MG63 (cell line): ENCODE data around the gene CHST11. TPM values are rescaled to one million over a fixed set of nuclear protein-coding genes. Genes with fewer than 3 reads are reported as not detected.

ENCODE experiments used
- DNase-seq: peaks from one replicate; pipeline ENCODE4 v3.0.0-alpha.2; 2020
- H3K27me3 ChIP-seq: fragments of 250-450 bp; sonication (Bioruptor Pico); 2 replicates; pipeline ENCODE4 v1.5.1; 2020; ENCODE audit warnings: mild to moderate bottlenecking, moderate library complexity
- H3K36me3 ChIP-seq: fragments of 250-450 bp; sonication (Bioruptor Pico); 2 replicates; pipeline ENCODE4 v1.5.1; 2020; ENCODE audit warnings: mild to moderate bottlenecking, moderate library complexity
- H3K4me3 ChIP-seq: fragments of 250-450 bp; sonication (Bioruptor Pico); 2 replicates; pipeline ENCODE4 v1.5.1; 2020; ENCODE audit warnings: mild to moderate bottlenecking, moderate library complexity
- H3K9me3 ChIP-seq: fragments of 250-450 bp; sonication (Bioruptor Pico); 2 replicates; pipeline ENCODE4 v1.5.1; 2020; ENCODE audit warnings: mild to moderate bottlenecking, moderate library complexity
- total RNA-seq: library from RNA; depleted of rRNA; stranded (reverse); fragments of >200 nt; shearing (Covaris generic); gene quantifications from 2 replicates; pipeline ENCODE4 v1.2.3, GENCODE V29; 2014; ENCODE audit warnings: low replicate concordance

CHST11 gene
- total RNA-seq, 1 experiment from 2014 or later = 0.13 TPM

- no peaks in the 10 kb centered on the region for H3K36me3 ChIP-seq
- DNase-seq = no peak
- no peaks in the 10 kb centered on the region for H3K9me3 ChIP-seq
- no peaks in the 10 kb centered on the region; the same call in 1 of the 2 replicates for H3K27me3 ChIP-seq
- H3K4me3 ChIP-seq = no peak overlapping the region
Observed at GRCh38 chr12:104503191-104503590, 46.4 kb downstream of the CHST11 start.

- Histone ChIP-seq H3K4me3 (no peak overlapping the region), H3K36me3 (no peaks in the 10 kb centered on the region), H3K27me3 (no peaks in the 10 kb centered on the region; the same call in 1 of the 2 replicates), H3K9me3 (no peaks in the 10 kb centered on the region)
- DNase-seq = no peak
Observed at GRCh38 chr12:104504146-104504545, 47.4 kb downstream of the CHST11 start.

GRCh38 chr12:104505095-104505818 lies 48.5 kb downstream of the CHST11 start:
- H3K36me3 ChIP-seq = no peaks in the 10 kb centered on the region
- no peak for DNase-seq
- no peaks in the 10 kb centered on the region for H3K9me3 ChIP-seq
- H3K27me3 ChIP-seq = no peaks in the 10 kb centered on the region; the same call in 1 of the 2 replicates
- H3K4me3 ChIP-seq = no peak overlapping the region

GRCh38 chr12:104506676-104507401 lies 50.1 kb downstream of the CHST11 start:
- Histone ChIP-seq H3K4me3 (no peak overlapping the region), H3K36me3 (no peaks in the 10 kb centered on the region)

DNA sequence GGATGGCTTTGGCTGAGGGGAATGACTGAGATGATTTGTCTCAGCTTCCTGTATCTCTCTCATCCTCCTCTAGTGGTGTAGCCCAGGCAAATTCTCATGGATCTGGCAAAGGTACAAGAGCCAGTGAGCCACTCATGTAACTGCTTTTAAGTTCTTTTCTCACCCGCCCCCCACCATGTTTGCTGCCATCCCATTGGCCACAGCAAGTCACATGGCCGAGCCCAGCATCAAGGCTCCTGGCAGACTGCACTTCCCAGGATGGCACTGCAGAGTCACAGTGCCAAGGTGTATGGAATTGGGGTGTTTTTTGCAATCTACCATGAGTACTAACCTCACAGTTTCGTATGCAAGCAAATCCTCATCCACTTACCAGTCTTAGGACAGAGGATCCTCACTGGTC lies 50.9 kb downstream of the CHST11 start:
- no peaks in the 10 kb centered on the region for H3K9me3 ChIP-seq
- H3K4me3 ChIP-seq = no peak overlapping the region
- peak; percentile 5 for DNase-seq
- H3K27me3 ChIP-seq = no peaks in the 10 kb centered on the region; the same call in 1 of the 2 replicates
- H3K36me3 ChIP-seq = no peaks in the 10 kb centered on the region

More at GRCh38 chr12:104506676-104507401, 50.1 kb downstream of the CHST11 start:
- Histone ChIP-seq H3K27me3 (no peaks in the 10 kb centered on the region; the same call in 1 of the 2 replicates), H3K9me3 (no peaks in the 10 kb centered on the region)
- no peak for DNase-seq

DNA sequence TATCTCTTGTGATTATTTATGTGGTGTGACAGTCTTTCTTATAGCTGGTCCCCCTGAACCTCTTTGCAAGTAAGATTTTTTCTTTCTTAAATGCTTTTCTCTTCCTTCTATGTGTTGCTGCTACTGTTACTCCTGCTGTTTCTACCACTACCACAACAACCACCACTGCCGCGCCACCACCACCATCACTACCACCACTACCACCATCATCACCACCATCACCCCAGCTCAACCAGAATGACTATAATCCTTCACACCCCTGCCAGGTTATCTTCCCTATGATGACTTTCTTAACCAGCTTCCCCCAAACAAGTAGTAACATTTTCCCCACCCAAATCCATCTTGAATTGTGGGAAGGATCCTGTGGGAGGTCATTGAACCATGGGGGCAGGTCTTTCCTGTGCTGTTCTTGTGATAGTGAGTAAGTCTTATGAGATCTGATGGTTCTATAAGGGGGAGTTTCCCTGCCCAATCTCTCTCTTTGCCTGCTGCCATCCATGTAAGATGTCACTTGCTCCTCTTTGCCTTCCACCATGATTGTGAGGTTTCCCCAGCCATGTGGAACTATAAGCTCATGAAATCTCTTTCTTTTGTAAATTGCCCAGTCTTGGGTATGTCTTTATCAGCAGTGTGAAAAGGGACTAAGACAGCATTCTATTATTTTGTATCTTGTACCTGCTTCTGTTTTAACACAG lies 52.2 kb downstream of the CHST11 start:
- DNase-seq = no peak
- H3K4me3 ChIP-seq = no peak overlapping the region
- H3K9me3 ChIP-seq = no peaks in the 10 kb centered on the region
- no peaks in the 10 kb centered on the region for H3K36me3 ChIP-seq
- H3K27me3 ChIP-seq = no peaks in the 10 kb centered on the region; the same call in 1 of the 2 replicates

- Histone ChIP-seq H3K4me3 (no peak overlapping the region), H3K9me3 (no peaks in the 10 kb centered on the region), H3K27me3 (no peaks in the 10 kb centered on the region; the same call in 1 of the 2 replicates), H3K36me3 (no peaks in the 10 kb centered on the region)
- DNase-seq = no peak
Observed at GRCh38 chr12:104510145-104510872, 53.6 kb downstream of the CHST11 start.

DNA sequence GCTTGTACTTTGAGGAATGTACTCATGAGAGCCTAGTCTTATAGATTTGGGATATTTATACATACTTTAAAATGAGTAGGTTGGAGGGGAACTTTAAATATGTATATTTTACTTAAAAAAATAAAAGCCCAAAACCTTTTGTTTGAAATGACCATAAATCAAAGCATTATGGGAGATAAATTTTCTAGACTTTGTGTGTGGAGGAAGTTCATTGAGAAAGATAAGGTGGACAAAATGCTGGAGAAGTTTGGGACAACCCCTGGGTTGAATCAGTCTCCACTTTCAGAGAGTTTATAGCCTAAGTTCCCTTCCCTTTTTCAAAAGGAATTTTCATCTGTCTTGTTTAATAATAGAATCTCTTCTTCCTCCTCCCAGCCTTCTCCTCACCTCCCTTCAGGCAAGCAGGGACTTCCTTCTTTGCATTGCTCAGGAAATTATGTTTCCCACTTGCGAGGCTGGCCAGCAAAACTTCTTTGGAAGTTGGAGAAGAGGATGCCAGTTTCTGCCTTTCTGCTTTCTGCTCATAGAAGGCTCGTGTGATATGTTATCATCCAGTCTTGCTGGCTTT lies 54.2 kb downstream of the CHST11 start:
- Histone ChIP-seq H3K27me3 (no peaks in the 10 kb centered on the region; the same call in 1 of the 2 replicates), H3K36me3 (no peaks in the 10 kb centered on the region), H3K9me3 (no peaks in the 10 kb centered on the region), H3K4me3 (no peak overlapping the region)
- no peak for DNase-seq

- DNase-seq = no peak
- Histone ChIP-seq H3K9me3 (no peaks in the 10 kb centered on the region), H3K27me3 (no peaks in the 10 kb centered on the region), H3K4me3 (no peak overlapping the region), H3K36me3 (no peaks in the 10 kb centered on the region)
Observed at GRCh38 chr12:104513681-104514080, 56.9 kb downstream of the CHST11 start.

DNA sequence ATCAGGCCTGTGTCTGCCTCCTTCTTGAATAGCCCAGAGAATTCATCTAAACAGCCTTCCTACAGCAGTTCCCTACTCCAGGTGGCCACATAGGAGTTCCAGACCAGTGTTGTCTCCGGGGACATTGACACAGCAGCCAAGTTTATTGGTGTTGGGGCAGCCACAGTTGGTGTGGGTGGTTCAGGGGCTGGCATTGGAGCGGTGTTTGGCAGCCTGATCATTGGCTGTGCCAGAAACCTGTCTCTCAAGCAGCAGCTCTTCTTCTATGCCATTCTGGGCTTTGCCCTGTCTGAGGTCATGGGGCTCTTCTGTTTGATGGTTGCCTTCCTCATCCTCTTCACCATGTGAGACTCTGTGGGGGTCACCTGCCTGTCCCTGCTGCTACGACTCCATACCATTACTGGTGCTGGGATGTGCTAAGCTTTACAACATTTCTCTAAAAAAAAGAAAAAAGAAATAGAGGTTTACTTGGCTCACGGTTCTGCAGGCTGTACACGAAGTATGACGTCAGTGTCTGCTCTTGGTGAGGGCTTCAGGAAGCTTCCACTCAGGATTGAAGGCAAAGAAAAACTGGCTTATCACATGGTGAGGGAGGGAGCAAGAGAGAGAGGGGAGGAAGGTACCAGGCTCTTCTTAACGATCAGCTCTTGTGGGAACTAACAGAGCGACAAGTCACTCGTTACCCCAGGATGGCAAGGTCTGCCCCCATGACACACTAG lies 57.5 kb downstream of the CHST11 start:
- H3K4me3 ChIP-seq = no peak overlapping the region
- no peak for DNase-seq
- no peaks in the 10 kb centered on the region for H3K36me3 ChIP-seq
- H3K9me3 ChIP-seq = no peaks in the 10 kb centered on the region
- no peaks in the 10 kb centered on the region for H3K27me3 ChIP-seq

GRCh38 chr12:104515899-104516298 lies 59.2 kb downstream of the CHST11 start:
- Histone ChIP-seq H3K27me3 (no peaks in the 10 kb centered on the region), H3K4me3 (no peak overlapping the region), H3K9me3 (no peaks in the 10 kb centered on the region), H3K36me3 (no peaks in the 10 kb centered on the region)
- no peak for DNase-seq

DNA sequence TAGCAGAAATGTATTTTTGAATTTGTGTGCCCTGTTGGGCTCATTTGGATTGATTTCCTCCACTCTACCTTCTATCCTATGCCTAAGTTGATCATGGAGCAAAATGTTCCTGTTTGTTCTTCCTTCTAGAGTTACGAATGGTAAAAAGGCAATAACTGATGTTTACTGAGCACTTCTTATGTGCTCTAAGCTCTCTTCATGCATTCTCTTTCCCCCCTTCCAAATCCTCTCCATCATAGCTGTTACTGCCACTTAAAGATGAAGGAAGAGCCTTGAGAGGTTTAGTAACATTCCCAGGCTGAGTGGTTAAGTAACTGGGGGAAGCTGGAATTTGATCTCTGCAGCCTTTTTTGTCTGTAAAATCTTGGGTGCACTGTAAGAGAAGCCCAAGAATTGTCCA lies 60.1 kb downstream of the CHST11 start:
- Histone ChIP-seq H3K9me3 (no peaks in the 10 kb centered on the region), H3K27me3 (no peaks in the 10 kb centered on the region), H3K36me3 (no peaks in the 10 kb centered on the region), H3K4me3 (no peak overlapping the region)
- DNase-seq = no peak

DNA sequence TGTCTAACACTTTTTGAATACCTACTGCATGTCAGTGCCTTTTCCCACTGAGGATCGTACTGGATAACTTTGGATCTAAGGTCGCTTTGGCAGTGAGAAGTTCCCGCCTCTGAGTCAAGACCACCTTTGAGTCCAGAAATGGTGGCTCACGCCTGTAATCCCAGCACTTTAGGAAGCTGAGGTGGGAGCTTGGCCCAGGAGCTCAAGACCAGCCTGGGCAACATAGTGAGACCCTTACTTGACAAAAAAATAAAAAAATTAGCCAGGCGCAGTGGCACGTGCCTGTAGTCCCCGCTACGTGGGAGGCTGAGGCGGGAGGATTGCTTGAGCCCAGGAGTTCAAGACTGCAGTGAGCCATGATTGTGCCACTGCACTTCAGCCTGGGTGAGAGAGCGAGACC lies 61.1 kb downstream of the CHST11 start:
- DNase-seq = no peak
- Histone ChIP-seq H3K4me3 (no peak overlapping the region), H3K27me3 (no peaks in the 10 kb centered on the region), H3K9me3 (no peaks in the 10 kb centered on the region), H3K36me3 (no peaks in the 10 kb centered on the region)

DNA sequence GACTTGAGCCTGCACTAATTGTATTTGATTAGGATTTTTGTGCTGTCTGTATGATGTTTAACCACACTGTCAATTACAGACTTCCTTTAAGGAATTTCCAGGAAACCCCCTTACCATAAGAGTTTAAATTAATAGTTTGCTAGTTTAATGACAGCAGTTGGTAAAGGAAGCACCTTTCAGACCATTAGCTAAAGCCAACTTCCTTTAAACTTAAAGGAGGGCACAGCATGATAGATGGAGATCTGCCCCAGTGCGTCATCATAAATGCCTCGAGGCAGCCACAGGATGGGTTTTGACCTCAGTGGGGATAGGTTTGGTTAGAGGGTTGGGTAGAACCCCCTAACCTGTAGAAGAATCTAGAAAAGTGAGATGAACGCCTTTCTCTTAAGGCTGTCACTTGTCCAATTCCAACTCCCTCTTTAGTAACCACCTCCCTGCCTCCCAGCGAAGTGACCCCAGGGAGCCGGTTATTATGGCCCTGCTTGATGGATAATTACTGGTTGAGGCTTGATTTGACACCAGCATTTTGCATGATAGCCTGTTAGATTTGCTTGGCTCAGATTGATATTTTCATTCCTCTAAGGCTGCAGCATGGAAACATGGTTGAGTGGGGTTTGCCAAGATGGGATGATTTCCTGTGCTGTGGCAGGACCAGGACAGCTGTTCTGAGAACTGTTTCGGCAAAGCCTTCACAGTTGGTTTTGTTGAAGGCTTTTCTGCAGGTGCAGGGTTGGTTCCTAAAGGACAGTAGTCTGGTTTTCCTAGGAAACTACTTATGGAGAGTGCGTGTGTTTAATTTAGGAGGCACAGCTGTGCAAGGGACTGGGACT lies 62.7 kb downstream of the CHST11 start:
- H3K36me3 ChIP-seq = no peaks in the 10 kb centered on the region
- DNase-seq = no peak
- H3K9me3 ChIP-seq = no peaks in the 10 kb centered on the region
- no peak overlapping the region for H3K4me3 ChIP-seq
- no peaks in the 10 kb centered on the region for H3K27me3 ChIP-seq

DNA sequence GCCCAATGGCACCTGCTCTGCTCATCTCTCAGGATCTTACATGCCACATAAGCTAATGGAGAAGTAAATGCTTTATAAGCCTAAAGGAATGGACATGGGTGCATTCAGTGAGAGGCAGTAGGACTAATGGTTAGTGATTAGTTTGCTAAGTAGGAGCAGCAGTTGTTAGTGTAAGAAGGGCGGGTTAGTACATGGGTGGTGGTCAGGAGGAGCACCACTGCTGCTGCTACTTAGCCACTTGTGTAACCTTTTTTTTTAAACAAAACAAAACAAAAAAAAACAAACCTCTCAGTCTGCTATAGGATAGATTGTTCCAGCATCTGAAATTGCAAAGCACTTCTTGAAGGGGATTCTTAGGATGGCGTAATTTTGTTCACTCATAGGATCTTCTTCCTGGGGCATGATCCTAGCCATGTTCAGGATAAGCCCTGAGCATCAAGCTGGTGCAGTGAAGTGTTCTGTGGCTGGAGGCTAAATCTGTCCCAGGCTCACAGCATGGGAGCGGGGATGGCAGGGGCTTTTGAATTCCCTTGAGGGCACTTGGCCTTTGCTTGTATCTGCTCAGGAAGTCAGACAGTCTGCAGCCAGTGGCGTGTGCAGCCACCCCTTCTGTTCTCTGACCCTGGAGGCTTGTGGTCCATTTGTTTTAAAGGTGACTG lies 63.6 kb downstream of the CHST11 start:
- Histone ChIP-seq H3K4me3 (no peak overlapping the region), H3K36me3 (no peaks in the 10 kb centered on the region), H3K9me3 (no peaks in the 10 kb centered on the region), H3K27me3 (no peaks in the 10 kb centered on the region)
- DNase-seq = no peak
